Measurements from ENCODE around the gene TMEM132E. TPM values are rescaled to one million over a fixed set of nuclear protein-coding genes. Genes with fewer than 3 reads are reported as not detected.

Gene TMEM132E
- total RNA-seq, 2 experiments from 2014 or later: not detected

- Mint-ChIP-seq H3K4me3 (no peak overlapping the region), H3K4me1 (no peaks in the 10 kb centered on the region), H3K27ac (no peak overlapping the region), H3K27me3 (peaks cover 19% of the 10 kb centered on the region), H3K36me3 (ENCODE audit: low read depth) (no peaks in the 10 kb centered on the region), H3K9me3 (no peaks in the 10 kb centered on the region)
- no peak for DNase-seq
- ChIA-PET POLR2A (no interaction called here), CTCF (no interaction called here)
These were observed 22.5 kb upstream of the TMEM132E start for GRCh38 chr17:34556931-34557330.

DNA sequence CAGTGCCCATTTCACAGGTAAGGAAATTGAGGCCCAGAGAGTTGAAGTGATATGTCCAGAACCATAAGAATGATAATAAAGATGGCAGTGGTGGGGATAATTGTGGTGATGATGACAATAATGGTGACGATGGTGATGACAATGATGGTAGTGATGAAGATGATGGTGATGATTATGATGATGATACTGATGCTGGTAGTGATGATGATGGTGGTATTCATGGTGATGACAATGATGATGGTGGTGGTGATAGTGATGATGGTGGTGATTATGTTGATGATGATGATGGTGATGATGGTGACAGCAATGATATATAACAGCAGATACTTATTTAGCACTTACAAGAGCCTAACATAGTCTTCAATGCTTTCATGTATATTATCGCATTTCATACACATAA lies 18.1 kb upstream of the TMEM132E start:
- Mint-ChIP-seq H3K4me1 (no peaks in the 10 kb centered on the region), H3K4me3 (no peak overlapping the region), H3K27ac (no peak overlapping the region), H3K36me3 (ENCODE audit: low read depth) (no peaks in the 10 kb centered on the region), H3K27me3 (peaks cover 20% of the 10 kb centered on the region), H3K9me3 (no peaks in the 10 kb centered on the region)
- DNase-seq: no peak
- ChIA-PET CTCF (no interaction called here), POLR2A (no interaction called here)

GRCh38 chr17:34562387-34562786 lies 17.0 kb upstream of the TMEM132E start:
- H3K36me3 Mint-ChIP-seq (ENCODE audit: low read depth): no peaks in the 10 kb centered on the region
- H3K4me3 Mint-ChIP-seq: no peak overlapping the region
- no peaks in the 10 kb centered on the region for H3K9me3 Mint-ChIP-seq
- ChIA-PET POLR2A (no interaction called here), CTCF (no interaction called here)
- no peaks in the 10 kb centered on the region for H3K4me1 Mint-ChIP-seq
- no peak overlapping the region for H3K27ac Mint-ChIP-seq
- peaks cover 20% of the 10 kb centered on the region for H3K27me3 Mint-ChIP-seq
- DNase-seq: no peak

- H3K4me3 Mint-ChIP-seq: no peak overlapping the region
- peaks cover 23% of the 10 kb centered on the region for H3K27me3 Mint-ChIP-seq
- H3K36me3 Mint-ChIP-seq (ENCODE audit: low read depth): no peaks in the 10 kb centered on the region
- ChIA-PET CTCF (no interaction called here), POLR2A (no interaction called here)
- H3K27ac Mint-ChIP-seq: no peak overlapping the region
- no peak for DNase-seq
- no peaks in the 10 kb centered on the region for H3K4me1 Mint-ChIP-seq
- no peaks in the 10 kb centered on the region for H3K9me3 Mint-ChIP-seq
These were observed 13.7 kb upstream of the TMEM132E start for GRCh38 chr17:34565713-34566112.

DNA sequence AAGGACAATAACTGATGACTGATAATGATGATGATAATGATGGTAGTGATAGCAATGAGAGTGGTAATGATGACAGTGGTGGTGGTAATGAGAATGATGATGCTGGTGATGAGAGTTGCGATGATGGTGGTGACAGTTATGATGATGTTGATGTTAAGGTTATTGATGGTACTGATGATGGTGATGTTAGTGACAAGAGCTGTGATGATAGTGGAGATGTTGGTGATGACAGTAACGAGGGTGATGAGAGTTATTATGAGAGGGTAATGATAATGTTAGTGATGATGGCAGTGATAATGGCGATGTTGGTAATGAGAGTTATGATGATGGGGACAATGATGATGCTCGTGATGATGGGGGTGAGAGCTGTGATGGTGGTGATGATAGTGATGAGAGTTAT lies 13.2 kb upstream of the TMEM132E start:
- Mint-ChIP-seq H3K36me3 (ENCODE audit: low read depth) (no peaks in the 10 kb centered on the region), H3K4me1 (no peaks in the 10 kb centered on the region), H3K4me3 (no peak overlapping the region), H3K27ac (no peak overlapping the region), H3K9me3 (no peaks in the 10 kb centered on the region), H3K27me3 (peaks cover 25% of the 10 kb centered on the region)
- POLR2A ChIA-PET: no interaction called here
- DNase-seq: no peak
- CTCF ChIA-PET: no interaction called here

DNA sequence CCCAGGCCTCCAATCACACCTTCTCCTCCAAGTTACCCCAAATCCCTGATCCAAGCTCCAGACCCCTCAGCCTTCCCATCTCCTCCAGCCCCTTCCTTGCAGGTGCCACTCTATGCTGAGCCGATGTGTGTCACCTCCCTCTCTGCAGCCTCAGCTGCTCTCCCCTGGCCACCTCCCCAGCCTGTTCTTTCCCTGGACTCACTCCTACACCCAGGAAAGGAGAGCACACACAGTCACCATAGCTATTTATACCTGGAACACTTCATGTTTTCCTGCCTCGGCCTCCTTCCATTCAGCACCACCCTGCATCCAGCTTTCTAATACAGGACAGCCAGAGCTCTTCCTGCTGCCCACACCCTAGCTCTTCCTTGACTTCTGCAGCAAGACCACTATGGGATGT lies 12.5 kb upstream of the TMEM132E start:
- H3K27ac Mint-ChIP-seq: no peak overlapping the region
- ChIA-PET POLR2A (no interaction called here), CTCF (no interaction called here)
- H3K9me3 Mint-ChIP-seq: no peaks in the 10 kb centered on the region
- no peaks in the 10 kb centered on the region for H3K36me3 Mint-ChIP-seq (ENCODE audit: low read depth)
- DNase-seq: no peak
- H3K4me1 Mint-ChIP-seq: no peaks in the 10 kb centered on the region
- H3K27me3 Mint-ChIP-seq: peaks cover 22% of the 10 kb centered on the region
- H3K4me3 Mint-ChIP-seq: no peak overlapping the region

GRCh38 chr17:34567691-34568465 lies 11.5 kb upstream of the TMEM132E start:
- H3K36me3 Mint-ChIP-seq (ENCODE audit: low read depth): no peaks in the 10 kb centered on the region
- ChIA-PET POLR2A (no interaction called here), CTCF (no interaction called here)
- no peak overlapping the region for H3K27ac Mint-ChIP-seq
- no peaks in the 10 kb centered on the region for H3K9me3 Mint-ChIP-seq
- H3K4me1 Mint-ChIP-seq: no peaks in the 10 kb centered on the region
- H3K4me3 Mint-ChIP-seq: no peak overlapping the region
- no peak for DNase-seq
- H3K27me3 Mint-ChIP-seq: peaks cover 29% of the 10 kb centered on the region

DNA sequence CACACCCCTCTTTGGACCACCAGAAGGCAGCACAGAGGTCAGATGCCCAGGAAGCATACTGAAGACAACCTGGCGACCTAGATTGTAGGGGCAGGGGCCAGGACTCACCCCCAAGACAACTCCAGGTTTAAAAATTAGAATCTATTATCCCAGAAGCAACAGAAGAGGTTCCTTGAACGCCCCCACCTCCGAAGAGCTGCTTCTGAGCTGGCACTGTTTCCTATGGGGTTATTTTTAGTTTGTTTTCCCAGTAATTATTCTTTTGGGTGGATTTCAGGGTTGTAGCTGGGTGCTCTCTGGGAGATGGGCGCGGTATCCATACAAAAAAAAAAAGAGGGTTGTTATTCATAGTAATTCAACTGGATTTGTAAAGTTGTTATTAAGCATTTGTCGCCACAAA lies 10.4 kb upstream of the TMEM132E start:
- POLR2A ChIA-PET: no interaction called here
- Mint-ChIP-seq H3K9me3 (no peaks in the 10 kb centered on the region), H3K4me1 (no peaks in the 10 kb centered on the region), H3K4me3 (no peak overlapping the region), H3K27me3 (peaks cover 29% of the 10 kb centered on the region), H3K36me3 (ENCODE audit: low read depth) (no peaks in the 10 kb centered on the region), H3K27ac (no peak overlapping the region)
- no peak for DNase-seq
- CTCF ChIA-PET: no interaction called here

DNA sequence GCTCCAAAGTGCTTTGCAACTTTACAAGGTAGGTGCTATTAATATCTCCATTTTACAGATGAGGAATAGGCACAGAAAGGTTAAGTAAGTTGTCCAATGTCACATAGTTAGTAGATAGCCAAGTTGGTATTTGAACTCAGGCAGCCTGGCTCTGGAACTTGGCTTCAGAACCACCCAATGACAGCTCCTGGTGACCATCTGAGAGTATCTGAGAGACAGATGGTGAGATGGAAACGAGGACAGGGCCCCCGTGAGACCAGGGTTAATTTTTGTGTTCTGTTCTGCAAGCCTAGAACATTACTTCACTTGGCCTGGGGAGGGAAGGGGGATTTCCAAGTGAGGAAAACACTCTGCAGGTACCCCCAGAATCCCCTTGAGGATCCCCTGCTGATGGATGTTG lies 9.8 kb upstream of the TMEM132E start:
- POLR2A ChIA-PET: no interaction called here
- H3K27me3 Mint-ChIP-seq: peaks cover 30% of the 10 kb centered on the region
- H3K27ac Mint-ChIP-seq: no peak overlapping the region
- no peak for DNase-seq
- H3K9me3 Mint-ChIP-seq: no peaks in the 10 kb centered on the region
- no peaks in the 10 kb centered on the region for H3K4me1 Mint-ChIP-seq
- no peak overlapping the region for H3K4me3 Mint-ChIP-seq
- no peaks in the 10 kb centered on the region for H3K36me3 Mint-ChIP-seq (ENCODE audit: low read depth)
- CTCF ChIA-PET: no interaction called here

DNA sequence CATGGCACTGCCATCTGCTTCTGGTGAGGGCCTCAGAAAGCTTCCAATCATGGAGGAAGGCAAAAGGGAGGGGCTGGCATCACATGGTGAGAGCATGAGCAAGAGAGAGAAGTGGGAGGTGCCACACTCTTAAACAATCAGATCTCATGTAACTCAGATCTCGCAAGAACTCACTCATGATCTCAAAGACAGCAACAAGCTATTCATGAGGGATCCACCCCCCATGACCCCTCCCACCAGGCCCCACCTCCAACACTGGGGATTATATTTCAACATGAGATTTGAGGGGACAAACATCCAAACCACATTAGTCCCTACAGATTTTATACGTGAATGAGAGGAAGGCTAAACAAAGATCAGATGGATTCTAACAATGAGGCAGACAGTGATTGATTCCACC lies 8.9 kb upstream of the TMEM132E start:
- Mint-ChIP-seq H3K4me1 (no peaks in the 10 kb centered on the region), H3K27me3 (peaks cover 35% of the 10 kb centered on the region), H3K4me3 (no peak overlapping the region), H3K36me3 (ENCODE audit: low read depth) (no peaks in the 10 kb centered on the region), H3K9me3 (no peaks in the 10 kb centered on the region), H3K27ac (no peak overlapping the region)
- ChIA-PET POLR2A (no interaction called here), CTCF (no interaction called here)
- DNase-seq: no peak

GRCh38 chr17:34571428-34572130 lies 7.8 kb upstream of the TMEM132E start:
- POLR2A ChIA-PET: no interaction called here
- no peak for DNase-seq
- H3K9me3 Mint-ChIP-seq: no peaks in the 10 kb centered on the region
- H3K27me3 Mint-ChIP-seq: peaks cover 44% of the 10 kb centered on the region
- no peak overlapping the region for H3K4me3 Mint-ChIP-seq
- no peaks in the 10 kb centered on the region for H3K36me3 Mint-ChIP-seq (ENCODE audit: low read depth)
- no peak overlapping the region for H3K27ac Mint-ChIP-seq
- no peaks in the 10 kb centered on the region for H3K4me1 Mint-ChIP-seq
- CTCF ChIA-PET: no interaction called here

- peaks cover 53% of the 10 kb centered on the region for H3K27me3 Mint-ChIP-seq
These were observed 6.9 kb upstream of the TMEM132E start for GRCh38 chr17:34572483-34572882.

DNA sequence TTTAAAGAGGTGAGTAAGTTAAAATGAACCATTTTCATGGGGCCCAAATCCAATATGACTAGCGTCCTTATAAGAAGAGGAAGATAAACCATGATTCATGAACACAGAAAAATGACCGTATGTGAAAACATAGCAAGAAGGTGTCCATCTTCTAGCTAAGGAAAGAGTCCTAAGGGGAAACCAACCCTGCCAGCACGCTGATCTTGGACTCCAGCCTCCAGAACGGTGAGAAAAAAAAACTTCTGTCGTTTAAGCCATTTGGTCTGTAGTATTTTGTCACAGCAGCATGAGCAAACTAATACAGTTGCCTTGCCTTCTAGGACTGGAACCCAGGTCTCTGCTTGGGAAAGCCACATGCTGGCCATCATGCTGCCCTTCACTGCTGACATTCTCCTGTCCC lies 4.2 kb upstream of the TMEM132E start:
- Mint-ChIP-seq H3K9me3 (no peaks in the 10 kb centered on the region), H3K36me3 (ENCODE audit: low read depth) (no peaks in the 10 kb centered on the region), H3K4me3 (no peak overlapping the region), H3K27me3 (peaks cover 77% of the 10 kb centered on the region), H3K27ac (no peak overlapping the region), H3K4me1 (peaks cover 8% of the 10 kb centered on the region)
- ChIA-PET CTCF (interaction anchor here (1.2 to 1.6 kb wide), 2 partner anchors 10 to 33 kb away, joined by 4 to 6 read pairs; no protein-coding TSS in a partner anchor), POLR2A (no interaction called here)
- DNase-seq: no peak

More at GRCh38 chr17:34572483-34572882, 6.9 kb upstream of the TMEM132E start:
- Mint-ChIP-seq H3K4me3 (no peak overlapping the region), H3K27ac (no peak overlapping the region), H3K9me3 (no peaks in the 10 kb centered on the region), H3K4me1 (no peaks in the 10 kb centered on the region), H3K36me3 (ENCODE audit: low read depth) (no peaks in the 10 kb centered on the region)
- CTCF ChIA-PET: no interaction called here
- no peak for DNase-seq
- POLR2A ChIA-PET: no interaction called here

DNA sequence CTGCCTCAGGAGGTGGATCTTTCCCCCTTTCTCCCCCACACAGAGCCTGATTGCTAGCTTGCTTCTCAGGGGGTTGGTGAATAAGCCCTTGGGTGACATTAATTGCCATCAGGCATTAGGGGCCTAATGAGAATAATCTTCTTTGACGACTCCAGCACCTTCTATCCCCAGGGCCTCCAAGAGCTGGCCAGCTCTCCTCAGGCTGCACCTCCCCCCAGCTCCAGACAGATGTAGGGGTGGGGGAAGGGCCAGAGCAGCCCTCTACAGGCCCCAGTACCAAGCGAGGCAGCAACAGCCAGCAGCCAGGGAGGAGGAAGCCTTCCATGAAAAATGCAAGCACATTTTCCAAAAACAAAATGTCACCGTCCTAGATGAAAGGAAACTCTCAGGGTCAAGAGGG lies 1.4 kb upstream of the TMEM132E start:
- H3K27ac Mint-ChIP-seq: no peak overlapping the region

More for the DNA sequence above, 1.4 kb upstream of the TMEM132E start:
- ChIA-PET POLR2A (no interaction called here), CTCF (no interaction called here)
- no peak for DNase-seq
- no peak overlapping the region for H3K4me3 Mint-ChIP-seq
- peaks cover 80% of the 10 kb centered on the region for H3K27me3 Mint-ChIP-seq
- no peaks in the 10 kb centered on the region for H3K9me3 Mint-ChIP-seq
- H3K36me3 Mint-ChIP-seq (ENCODE audit: low read depth): no peaks in the 10 kb centered on the region
- H3K4me1 Mint-ChIP-seq: peaks cover 10% of the 10 kb centered on the region

All from activated CD4-positive, alpha-beta memory T cell treated with anti-CD3 and anti-CD28 coated beads, Interleukin-2, amount 10 ng/mL, durations not matched to agents 7 days and 5 days (primary cell).